Adrenal gland (tissue), 5 donors: ENCODE data around the gene MRPL36.

Experiments
- CTCF ChIP-seq, 6 experiments: fragments of 450-650 bp in 4 of 6; fragments of 200-600 bp in 2 of 6; sonication (generic) in 1 of 6; IDR thresholded peaks; 1 replicate in 5 of 6; 2 replicates in 1 of 6; pipeline versions ENCODE4 v1.5.1 to v1.8.0; 2016 to 2021; ENCODE audit warnings: antibody characterized with exemption in 6 of 6, mild to moderate bottlenecking in 2 of 6, moderate library complexity in 1 of 6
- POLR2A ChIP-seq, 2 donors: fragments of 450-650 bp; IDR thresholded peaks; one replicate each; pipeline ENCODE4 v1.6.1; 2017; ENCODE audit warnings: antibody characterized with exemption in 2 of 2, mild to moderate bottlenecking in 2 of 2, moderate library complexity in 1 of 2
- donor health status: DM: no; HTN: no; CAD: no.

GRCh38 chr5:1831677-1832313 lies 32.2 kb upstream of the MRPL36 start:
- TF ChIP-seq POLR2A (IDR thresholded peaks at IDR 0.05) (no peak), CTCF (IDR thresholded peaks at IDR 0.05) (no peak)
